Erythroblast (primary cell): ENCODE results near the gene TMEM45B.
"Not testable (repeated sequence)": the region's sequence is repeated elsewhere in the genome, so short reads cannot be mapped to it uniquely, and the experiment has no call there.

ENCODE experiments used
- DNase-seq, 2 experiments: peaks; one replicate each; lab custom pipeline; 2025; lab: John Stamatoyannopoulos, UW
- GATA1 ChIP-seq: IDR thresholded peaks from 2 replicates; pipeline ENCODE4 v1.6.1; 2011; ENCODE audit warnings: low read depth, mild to moderate bottlenecking, control low read depth, low read length, moderate library complexity
- POLR2A ChIP-seq: IDR thresholded peaks from 2 replicates; pipeline ENCODE4 v1.6.1; 2011; ENCODE audit warnings: mild to moderate bottlenecking, low read length

The TMEM45B gene

DNA sequence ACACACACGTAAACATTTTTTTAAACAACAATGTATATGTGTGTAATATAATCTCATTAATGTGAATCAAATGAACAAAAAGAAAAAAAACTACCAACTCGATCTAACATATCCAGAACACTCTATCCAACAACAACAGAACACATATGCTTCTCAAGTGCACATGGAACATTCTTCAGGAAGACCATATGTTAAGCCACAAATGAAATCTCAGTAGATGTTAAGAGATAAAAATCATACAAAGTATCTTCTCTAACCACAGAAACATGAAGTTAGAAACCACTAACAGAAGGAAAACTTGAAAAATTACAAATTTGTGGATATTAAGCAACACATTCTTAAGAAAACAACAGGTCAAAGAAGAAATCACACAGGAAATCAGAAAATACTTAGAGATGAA is 25.5 kb upstream of the TMEM45B start:
- DNase-seq: no peak
- TF ChIP-seq GATA1: no peak

DNA sequence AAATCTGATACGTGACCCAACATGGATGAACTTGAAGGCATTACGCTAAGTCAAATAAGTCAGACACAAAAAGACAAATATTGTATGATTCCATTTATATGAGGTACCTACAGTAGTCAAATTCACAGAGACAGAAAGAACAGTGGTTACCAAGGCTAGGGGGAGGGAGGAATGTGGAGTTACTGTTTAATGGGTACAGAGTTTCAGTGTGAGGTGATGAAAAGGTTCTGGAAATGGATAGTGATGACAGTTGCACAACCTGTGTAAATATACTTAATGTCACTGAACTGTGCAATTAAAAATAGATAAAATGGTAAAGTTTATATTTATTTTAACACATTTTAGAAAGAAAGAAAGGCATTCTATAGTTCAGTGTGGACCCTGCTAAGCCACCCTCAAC is 24.1 kb upstream of the TMEM45B start:
- TF ChIP-seq GATA1 (no peak), POLR2A (no peak)
- no peak for DNase-seq

DNA sequence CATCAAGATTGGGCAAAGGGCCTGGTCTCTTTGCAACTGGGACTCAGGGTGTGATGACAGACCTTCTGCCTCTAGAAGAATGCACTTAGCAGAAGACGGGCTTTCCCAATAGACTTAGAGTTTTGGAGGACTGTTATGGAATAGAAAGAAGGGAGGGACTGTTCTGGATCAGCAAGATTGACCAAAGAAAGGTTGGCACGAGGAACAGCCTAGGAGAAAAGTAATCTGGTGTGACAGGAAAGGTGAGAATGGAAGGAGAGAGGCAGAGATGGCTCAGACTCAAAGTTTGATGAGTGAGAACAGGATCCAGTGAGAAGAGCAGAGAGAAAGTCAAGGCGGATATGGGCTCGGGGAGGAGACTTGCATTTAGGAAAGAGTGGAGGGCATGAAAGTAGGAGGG is 23.0 kb upstream of the TMEM45B start:
- no peak for DNase-seq
- TF ChIP-seq GATA1 (no peak), POLR2A (no peak)

DNA sequence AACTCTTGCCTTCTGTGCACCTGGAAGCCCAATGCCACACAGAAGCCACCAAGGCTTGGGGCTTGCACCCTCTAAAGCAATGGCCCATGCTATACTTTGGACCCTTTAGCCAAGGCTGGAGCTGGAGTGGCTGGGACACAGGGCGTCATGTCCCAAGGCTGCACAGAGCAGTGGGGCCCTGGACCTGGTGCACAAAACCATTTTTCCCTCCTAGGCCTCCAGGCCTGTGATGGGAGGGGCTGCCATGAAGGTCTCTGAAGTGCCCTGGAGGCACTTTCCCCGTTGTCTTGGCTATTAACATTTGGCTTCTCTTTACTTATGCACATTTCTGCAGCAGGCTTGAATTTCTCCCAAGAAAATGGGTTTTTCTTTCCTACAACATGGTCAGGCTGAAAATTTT is 20.6 kb upstream of the TMEM45B start:
- TF ChIP-seq GATA1 (no peak), POLR2A (no peak)
- no peak for DNase-seq

DNA sequence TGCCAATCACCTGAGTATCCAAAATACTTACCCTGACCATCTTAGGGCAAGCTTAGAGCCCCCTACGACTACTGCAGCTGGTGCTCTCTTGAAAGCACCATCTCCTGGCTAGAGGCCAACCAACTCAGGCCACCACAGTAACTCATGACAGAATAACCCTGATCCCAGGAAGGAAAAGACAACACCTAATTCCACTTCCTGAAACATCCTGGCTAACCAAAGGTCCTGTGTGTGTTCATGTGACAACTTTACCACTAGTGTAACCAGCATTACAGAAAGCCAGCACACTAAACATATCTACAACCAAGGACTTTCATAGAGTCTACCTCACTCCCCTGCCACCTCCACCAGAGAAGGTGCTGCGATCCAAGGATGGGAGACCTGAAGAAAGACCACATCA is 17.4 kb upstream of the TMEM45B start:
- no peak for DNase-seq
- TF ChIP-seq GATA1 (no peak), POLR2A (no peak)

DNA sequence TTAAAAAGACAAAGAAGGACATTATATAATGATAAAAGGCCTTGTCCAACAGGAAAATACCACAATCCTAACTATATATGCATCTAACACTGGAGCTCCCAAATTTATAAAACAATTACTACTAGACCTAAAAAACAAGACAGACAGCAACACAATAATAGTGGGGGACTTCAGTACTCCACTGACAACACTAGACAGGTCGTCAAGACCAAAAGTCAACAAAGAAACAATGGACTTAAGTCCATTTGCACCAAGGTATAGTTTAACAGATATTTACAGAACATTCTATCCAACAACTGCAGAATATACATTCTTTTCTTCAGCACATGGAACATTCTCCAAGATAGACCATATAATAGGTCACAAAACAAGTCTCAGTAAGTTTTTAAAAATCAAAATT is 15.5 kb upstream of the TMEM45B start:
- DNase-seq: not testable (repeated sequence)

DNA sequence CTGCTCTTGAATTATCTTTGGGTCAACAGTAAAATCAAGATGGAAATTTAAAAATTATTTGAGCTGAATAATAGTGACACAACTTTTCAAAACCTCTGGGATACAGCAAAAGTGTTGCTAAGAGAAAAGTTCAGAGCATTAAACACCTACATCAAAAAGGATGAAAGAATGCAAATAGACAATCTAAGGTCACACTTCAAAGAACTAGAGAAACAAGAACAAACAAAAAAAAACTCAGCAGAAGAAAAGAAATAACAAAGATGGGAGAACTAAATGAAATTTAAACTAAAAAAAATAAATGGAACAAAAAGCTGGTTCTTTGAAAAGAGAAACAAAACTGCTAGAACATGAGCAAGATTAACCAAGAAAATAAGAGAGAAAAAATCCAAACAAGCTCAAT is 15.0 kb upstream of the TMEM45B start:
- TF ChIP-seq POLR2A: no peak
- no peak for TF ChIP-seq GATA1
- no peak for DNase-seq

DNA sequence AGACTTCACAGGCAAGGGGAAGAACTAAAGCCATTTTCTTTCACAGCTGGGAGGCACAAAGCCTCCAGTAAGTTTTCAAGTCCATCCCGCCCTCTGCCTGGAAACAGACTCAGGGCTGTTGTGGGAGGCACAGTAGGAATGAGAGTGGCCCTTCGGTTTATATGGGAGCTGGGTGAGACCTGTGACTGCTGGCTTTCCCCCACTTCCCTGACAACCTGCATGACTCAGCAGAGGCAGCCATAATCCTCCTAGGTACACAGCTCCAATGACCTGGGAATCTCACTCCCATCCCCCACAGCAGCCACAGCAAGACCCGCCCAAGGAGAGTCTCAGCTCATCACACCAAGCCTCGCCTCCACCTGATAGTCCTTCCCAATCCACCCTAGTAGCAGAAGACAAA is 12.1 kb upstream of the TMEM45B start:
- TF ChIP-seq GATA1 (no peak), POLR2A (no peak)
- no peak for DNase-seq

DNA sequence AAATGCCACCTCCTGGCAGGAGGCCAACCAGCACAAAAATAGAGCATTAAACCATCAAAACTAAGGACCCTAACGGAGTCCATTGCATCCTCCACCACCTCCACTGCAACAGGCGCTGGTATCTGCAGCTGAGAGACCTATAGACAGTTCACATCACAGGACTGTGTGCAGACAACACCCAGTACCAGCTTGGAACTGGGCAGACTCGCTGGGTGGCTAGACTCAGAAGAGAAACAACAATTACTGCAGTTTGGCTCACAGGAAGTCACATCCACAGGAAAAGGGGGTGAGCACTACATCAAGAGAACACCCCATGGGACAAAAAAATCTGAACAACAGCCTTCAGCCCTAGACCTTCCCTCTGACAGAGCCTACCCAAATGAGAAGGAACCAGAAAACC is 11.6 kb upstream of the TMEM45B start:
- TF ChIP-seq GATA1: no peak
- no peak for TF ChIP-seq POLR2A
- DNase-seq: no peak

DNA sequence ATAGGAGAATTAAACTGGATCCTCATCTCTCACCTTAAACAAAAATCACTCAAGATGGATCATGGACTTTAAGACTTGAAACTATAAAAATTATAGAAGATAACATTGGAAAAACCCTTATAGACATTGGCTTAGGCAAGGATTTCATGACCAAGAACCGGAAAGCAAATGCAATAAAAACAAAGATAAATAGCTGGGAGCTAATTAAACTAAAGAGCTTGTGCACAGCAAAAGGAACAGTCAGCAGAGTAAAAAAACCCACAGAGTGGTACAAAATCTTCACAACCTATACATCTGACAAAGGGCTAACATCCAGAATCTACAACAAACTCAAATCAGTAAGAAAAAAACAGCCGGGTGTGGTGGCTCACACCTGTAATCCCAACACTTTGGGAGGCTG is 7.4 kb upstream of the TMEM45B start:
- DNase-seq: not testable (repeated sequence)

DNA sequence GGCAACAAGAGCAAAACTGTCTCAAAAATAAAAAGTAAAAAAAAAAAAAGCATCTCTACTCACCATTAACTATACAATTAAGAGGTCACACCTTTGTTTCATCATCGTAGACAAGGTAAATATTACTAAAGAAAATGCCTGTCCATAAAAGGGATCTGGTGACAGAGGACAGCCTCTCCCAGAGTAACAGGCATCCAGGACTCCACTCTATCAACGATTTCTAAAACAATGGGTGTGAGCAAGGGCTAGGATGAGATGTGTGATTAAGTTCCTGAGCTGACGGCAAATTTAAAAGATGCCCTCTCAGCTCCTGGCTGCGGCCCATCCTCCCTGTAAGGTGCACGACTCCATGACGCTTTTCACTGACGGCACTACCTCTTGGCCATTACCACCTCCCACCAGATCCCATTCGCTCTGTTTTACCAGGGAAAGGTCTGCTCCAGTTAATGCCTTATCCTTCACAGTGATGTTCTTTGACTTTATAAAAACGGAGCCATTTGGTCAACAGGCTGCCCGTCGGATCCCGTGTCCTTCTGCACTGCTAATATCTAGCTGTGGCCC is 2.3 kb upstream of the TMEM45B start:
- DNase-seq: no peak
- no peak for TF ChIP-seq POLR2A
- TF ChIP-seq GATA1: no peak

DNA sequence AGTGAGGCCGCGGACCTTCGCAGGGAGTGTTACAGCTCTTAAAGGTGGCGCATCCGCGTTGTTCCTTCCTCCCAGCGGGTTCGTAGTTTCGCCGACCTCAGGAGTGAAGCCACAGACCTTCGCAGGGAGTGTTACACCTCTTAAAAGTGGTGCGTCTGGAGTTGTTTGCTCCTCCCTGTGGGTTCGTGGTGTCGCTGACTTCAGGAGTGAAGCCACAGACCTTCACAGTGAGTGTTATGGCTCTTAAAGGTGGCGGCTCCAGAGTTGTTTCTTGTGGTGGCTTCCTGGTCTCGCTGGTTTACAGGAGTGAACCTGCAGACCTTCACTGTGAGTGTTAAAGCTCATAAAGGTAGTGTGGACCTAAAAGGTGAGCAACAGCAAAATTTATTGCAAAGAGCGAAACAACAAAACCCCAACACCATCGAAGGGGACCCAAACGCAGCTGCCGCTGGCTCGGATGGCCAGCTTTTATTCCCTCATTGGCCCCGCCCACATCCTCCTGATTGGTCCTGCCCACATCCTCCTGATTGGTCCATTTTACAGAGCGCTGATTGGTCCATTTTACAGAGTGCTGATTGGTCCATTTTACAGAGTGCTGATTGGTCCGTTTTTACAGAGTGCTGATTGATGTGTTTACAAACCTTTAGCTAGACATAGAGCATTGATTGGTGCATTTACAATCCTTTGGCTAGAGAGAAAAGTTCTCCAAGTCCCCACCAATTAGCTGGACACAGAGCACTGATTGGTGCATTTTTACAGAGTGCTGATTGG is 1.2 kb upstream of the TMEM45B start:
- TF ChIP-seq GATA1: no peak
- TF ChIP-seq POLR2A: no peak

DNA sequence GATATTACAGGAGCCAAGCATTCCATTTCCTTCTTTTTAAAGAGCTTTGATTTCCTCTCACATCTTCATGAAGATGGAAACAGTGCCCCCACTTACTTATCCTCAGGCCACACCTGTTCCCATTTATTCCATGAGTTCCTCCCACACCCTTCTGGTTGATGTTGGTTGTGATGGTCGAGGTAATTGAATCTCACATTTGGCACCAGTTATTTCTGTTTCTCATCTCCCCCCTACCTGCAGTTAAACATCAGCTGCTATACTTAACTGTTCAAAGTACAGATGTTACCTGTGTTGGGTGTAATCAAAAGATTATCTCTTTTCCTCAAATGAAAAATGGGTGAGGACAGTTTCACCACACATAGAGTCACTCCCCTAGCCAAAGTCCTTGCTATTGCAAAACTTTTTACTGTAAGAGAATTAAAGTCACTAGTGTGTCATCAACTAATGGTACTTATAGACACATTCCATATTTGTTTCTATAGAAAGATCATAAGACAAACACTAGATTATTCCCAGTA is 1.9 kb downstream of the TMEM45B start:
- TF ChIP-seq POLR2A (no peak), GATA1 (no peak)
- DNase-seq: no peak

More for the DNA sequence above, 1.2 kb upstream of the TMEM45B start:
- peak; percentile 25 to 38 for DNase-seq

DNA sequence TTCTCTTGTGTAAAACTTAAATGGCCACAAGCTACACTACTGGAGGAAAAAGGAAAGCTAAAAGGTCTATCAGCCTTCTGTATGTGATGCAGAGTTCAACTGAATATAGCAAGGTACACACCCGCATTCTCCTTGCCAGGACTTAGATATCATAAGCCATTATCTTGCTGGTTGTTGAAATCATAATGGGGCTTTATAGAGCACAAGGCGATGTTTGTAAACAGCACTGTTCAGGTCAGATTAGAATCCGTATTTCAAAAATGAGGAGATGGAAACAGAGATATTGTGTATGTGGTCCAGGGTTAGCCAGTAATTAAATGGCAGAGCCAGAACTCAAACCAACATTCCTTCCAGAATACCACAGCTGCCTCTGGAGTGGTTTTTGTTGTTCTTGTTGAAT is 2.6 kb downstream of the TMEM45B start:
- not testable (repeated sequence) for DNase-seq

DNA sequence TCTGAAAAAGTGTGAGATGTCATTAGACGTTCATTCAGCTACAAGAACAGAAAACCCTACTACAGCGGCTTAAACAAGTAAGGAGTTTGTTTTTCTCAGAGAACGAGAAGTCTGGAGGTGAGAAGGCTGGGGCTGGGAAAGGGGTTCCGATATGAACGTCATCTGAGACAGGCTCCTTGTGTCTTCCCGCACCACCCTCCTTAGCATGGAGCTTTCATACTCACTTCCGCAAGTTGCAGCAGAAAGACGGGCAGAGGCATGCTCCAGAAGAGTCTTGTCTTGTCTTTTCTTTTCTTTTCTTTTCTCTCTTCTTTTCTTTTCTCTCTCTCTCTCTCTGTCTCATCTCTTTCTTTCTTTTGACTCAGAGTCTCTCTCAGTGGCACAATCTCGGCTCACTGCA is 3.6 kb downstream of the TMEM45B start:
- TF ChIP-seq GATA1 (no peak), POLR2A (no peak)
- no peak for DNase-seq

DNA sequence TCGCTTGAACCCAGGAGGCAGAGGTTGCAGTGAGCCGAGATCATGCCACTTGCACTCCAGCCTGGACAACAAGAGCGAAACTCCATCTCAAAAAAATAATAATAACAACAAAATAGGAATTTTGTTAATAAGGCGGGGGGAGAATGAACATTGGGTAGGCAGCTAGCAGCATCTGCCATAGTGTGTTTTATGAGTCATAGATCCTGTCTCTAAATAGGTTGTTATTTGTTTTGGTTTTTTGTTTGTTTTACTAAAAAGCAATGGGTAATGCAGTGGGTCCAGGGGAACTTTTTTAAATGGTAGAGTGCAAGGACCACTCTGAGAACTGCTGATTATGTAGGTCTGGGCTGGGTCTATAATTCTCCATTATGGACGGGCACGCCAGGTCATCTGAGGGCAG is 4.6 kb downstream of the TMEM45B start:
- not testable (repeated sequence) for DNase-seq

DNA sequence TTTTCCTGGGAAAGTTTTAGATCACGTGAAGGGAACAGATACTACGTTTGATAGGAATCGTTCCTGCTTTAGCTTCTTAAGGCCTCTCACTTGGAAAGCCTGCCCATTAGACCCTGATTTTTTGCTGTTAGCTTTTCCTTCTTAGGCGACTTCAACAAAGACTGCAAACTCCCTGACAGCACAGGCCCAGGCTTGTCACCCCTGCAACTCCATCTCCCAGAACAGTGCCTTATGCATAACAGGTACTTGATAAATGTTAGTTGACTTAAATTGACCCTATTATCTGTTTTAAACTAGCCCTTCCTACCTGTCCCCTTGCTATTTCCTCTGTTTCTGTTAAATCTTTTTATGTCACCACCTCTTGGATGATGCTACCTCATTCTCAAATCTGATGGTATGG is 7.6 kb downstream of the TMEM45B start:
- not testable (repeated sequence) for DNase-seq

DNA sequence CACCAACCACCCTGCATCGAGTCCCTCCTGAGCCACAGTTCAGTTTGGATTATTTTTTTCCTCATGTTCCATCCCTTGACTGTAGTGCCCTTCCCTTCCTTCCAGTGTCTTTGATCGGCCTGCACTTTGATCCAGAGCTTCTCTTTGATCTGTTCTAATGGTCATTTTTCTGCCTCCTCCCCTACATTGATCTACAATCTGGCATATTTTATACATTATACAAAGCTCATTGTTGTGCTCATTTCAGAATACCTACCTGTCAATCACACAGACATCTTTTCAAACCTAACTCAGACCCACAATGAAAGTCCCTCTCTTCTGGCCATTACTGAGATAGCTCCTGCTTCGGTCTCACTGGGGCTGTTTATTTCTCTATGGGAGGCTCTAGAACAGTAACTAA is 8.2 kb downstream of the TMEM45B start:
- DNase-seq: not testable (repeated sequence)
